WI38 (cell line): ENCODE data around the gene ZC3H18.

ENCODE experiments used
- H3K4me3 ChIP-seq: 2 replicates; pipeline ENCODE4 v1.5.1; 2011; ENCODE audit warnings: low read depth, mild to moderate bottlenecking, control low read depth, low read length
- CTCF ChIP-seq: IDR thresholded peaks from 2 replicates; pipeline ENCODE4 v1.5.1; 2012; ENCODE audit warnings: low read depth, mild to moderate bottlenecking, control low read depth, low read length

ZC3H18 gene

GRCh38 chr16:88636488-88637265 is 66.5 kb downstream of the ZC3H18 start:
- no peak overlapping the region for H3K4me3 ChIP-seq
- TF ChIP-seq CTCF, result no peak

- H3K4me3 ChIP-seq, result no peak within 1 kb of the TSS
- no peak for TF ChIP-seq CTCF
These were observed 68.4 kb downstream of the ZC3H18 start, which contains the start of gene IL17C for GRCh38 chr16:88638323-88639230. TSS of gene IL17C (plus strand) at chr16:88638572. CDS start at chr16:88638642, 70 bp downstream.

GRCh38 chr16:88639231-88640038 is 69.2 kb downstream of the ZC3H18 start:
- H3K4me3 ChIP-seq, result no peak overlapping the region
- no peak for TF ChIP-seq CTCF

GRCh38 chr16:88640039-88640495 is 69.9 kb downstream of the ZC3H18 start:
- no peak for TF ChIP-seq CTCF
- no peak overlapping the region for H3K4me3 ChIP-seq

- no peak for TF ChIP-seq CTCF
- H3K4me3 ChIP-seq, result no peak overlapping the region
These were observed 70.5 kb downstream of the ZC3H18 start for GRCh38 chr16:88640498-88641247.

GRCh38 chr16:88642881-88643643 is 72.9 kb downstream of the ZC3H18 start:
- H3K4me3 ChIP-seq, result no peak overlapping the region
- no peak for TF ChIP-seq CTCF
